HepG2 (cell line): Measurements from ENCODE around the gene SNCA. TPM values are rescaled to one million over a fixed set of nuclear protein-coding genes. Genes with fewer than 3 reads are reported as not detected.

Experiments used
- ATAC-seq: fragments of 200-7000 bp; cut with Tn5 transposase; 3 replicates; pipeline ENCODE4 v1.9.1; 2020; ENCODE audit warnings: mild to moderate bottlenecking, moderate library complexity
- BruUV-seq: library from RNA; stranded (reverse); fragments of 400-500 nt; replicated peaks from 2 replicates; lab custom pipeline; 2021; lab: Mats Ljungman, UMichigan
- CTCF ChIA-PET: fragments of 300-600 bp; formaldehyde crosslinking; extraction: SDS; loops from one replicate; lab custom pipeline; 2021; ENCODE audit warnings: low total read pairs, inconsistent platforms, low intra/inter-chr PET ratio; lab: Yijun Ruan, JAX
- POLR2A ChIA-PET: fragments of 350-600 bp; sonication (Branson Sonifier 250); formaldehyde crosslinking; loops from one replicate; lab custom pipeline; 2020; ENCODE audit warnings: antibody characterized with exemption, inconsistent platforms; lab: Yijun Ruan, JAX
- DNase-seq: peaks from one replicate; pipeline ENCODE4 v3.0.0-alpha.2; 2015; ENCODE audit warnings: low spot score
- FAIRE-seq: peaks from 3 replicates; lab custom pipeline; 2011; peaks lifted over from hg19 to GRCh38; lab: Jason Lieb, UNC
- H2AFZ ChIP-seq: one replicate; pipeline ENCODE4 v1.6.1; 2011; ENCODE audit warnings: low read length, inconsistent platforms
- H3K27ac ChIP-seq: fragments of 300-600 bp; 3 replicates; pipeline ENCODE4 v1.8.0; 2011; ENCODE audit warnings: mixed run types, mild to moderate bottlenecking, mixed read lengths, low read length, inconsistent platforms; ENCODE audit not compliant: insufficient read depth; ENCODE audit errors: extremely low read length
- H3K27me3 ChIP-seq, 2 experiments: fragments of 200-600 bp in 1 of 2; 2 replicates in 1 of 2; 3 replicates in 1 of 2; pipeline versions ENCODE4 v1.6.0 to v1.8.0; 2011; ENCODE audit warnings: low read length in 2 of 2, mild to moderate bottlenecking in 2 of 2, moderate library complexity in 2 of 2, inconsistent platforms in 1 of 2; ENCODE audit not compliant: insufficient read depth in 2 of 2, control insufficient read depth in 1 of 2
- H3K36me3 ChIP-seq, 2 experiments: fragments of 200-600 bp in 1 of 2; replicated peaks in 1 of 2; 2 replicates in 1 of 2; 3 replicates in 1 of 2; pipeline versions ENCODE4 v1.5.1 to v1.8.0; 2011; ENCODE audit warnings: low read length in 2 of 2, inconsistent platforms in 1 of 2; ENCODE audit not compliant: insufficient read depth in 2 of 2, control insufficient read depth in 1 of 2
- H3K4me1 ChIP-seq: 2 replicates; pipeline ENCODE4 v1.5.1; 2012; ENCODE audit warnings: low read length, inconsistent platforms; ENCODE audit not compliant: insufficient read depth
- H3K4me2 ChIP-seq: 2 replicates; pipeline ENCODE4 v1.6.0; 2011; ENCODE audit warnings: low read depth, low read length, inconsistent platforms
- H3K4me3 ChIP-seq, 3 experiments: fragments of 200-600 bp in 1 of 3; sonication (generic), shearing (Covaris generic) in 1 of 3; replicated peaks in 1 of 3; 2 replicates each; pipeline ENCODE4 v1.5.1; 2011 to 2016; ENCODE audit warnings: low read length in 3 of 3, inconsistent platforms in 2 of 3, low read depth in 2 of 3, mild to moderate bottlenecking in 2 of 3, control low read depth in 1 of 3, mixed read lengths in 1 of 3; ENCODE audit not compliant: insufficient read depth in 1 of 3
- H3K79me2 ChIP-seq: one replicate; pipeline ENCODE4 v1.6.1; 2011; ENCODE audit warnings: low read length, inconsistent platforms; ENCODE audit not compliant: insufficient read depth
- H3K9ac ChIP-seq: 2 replicates; pipeline ENCODE4 v1.6.0; 2011; ENCODE audit warnings: mild to moderate bottlenecking, low read depth, low read length, inconsistent platforms; ENCODE audit not compliant: insufficient read depth
- H3K9me3 ChIP-seq: 2 replicates; pipeline ENCODE4 v1.5.1; 2012; ENCODE audit warnings: mild to moderate bottlenecking, low read length
- H4K20me1 ChIP-seq: 2 replicates; pipeline ENCODE4 v1.6.0; 2011; ENCODE audit warnings: inconsistent platforms, mild to moderate bottlenecking, low read length, moderate library complexity; ENCODE audit not compliant: insufficient read depth
- ATF7 ChIP-seq, 2 experiments: fragments of 450-650 bp in 1 of 2; sonication (generic) in 1 of 2; formaldehyde crosslinking in 1 of 2; IDR thresholded peaks; 2 replicates each; pipeline versions ENCODE4 v1.4.0 to v1.6.1; 2016 to 2020; ENCODE audit warnings: antibody characterized with exemption in 1 of 2, mild to moderate bottlenecking in 1 of 2, missing genetic modification reagents in 1 of 2
- CHD2 ChIP-seq: IDR thresholded peaks from 2 replicates; pipeline ENCODE4 v1.6.1; 2011; ENCODE audit warnings: low read depth, low read length, improper control_type of control experiment
- ETV6 ChIP-seq: sonication (generic); formaldehyde crosslinking; conservative IDR thresholded peaks from 2 replicates; pipeline ENCODE4 v1.4.0; 2020; ENCODE audit warnings: missing genetic modification reagents
- KLF9 ChIP-seq: IDR thresholded peaks from 2 replicates; pipeline ENCODE4 v1.6.1; 2016; ENCODE audit warnings: low read depth
- MLLT10 ChIP-seq: sonication (generic); formaldehyde crosslinking; IDR thresholded peaks from 2 replicates; pipeline ENCODE4 v1.4.0; 2020; ENCODE audit warnings: missing genetic modification reagents
- PRMT3 ChIP-seq: sonication (generic); formaldehyde crosslinking; IDR thresholded peaks from 2 replicates; pipeline ENCODE4 v1.8.1; 2022; ENCODE audit warnings: low read depth, mild to moderate bottlenecking, moderate library complexity, missing genetic modification reagents, borderline replicate concordance
- ZBTB44 ChIP-seq: sonication (generic); formaldehyde crosslinking; IDR thresholded peaks from 2 replicates; pipeline ENCODE4 v1.4.0; 2020; ENCODE audit warnings: missing genetic modification reagents
- ZNF496 ChIP-seq: sonication (generic); formaldehyde crosslinking; IDR thresholded peaks from 2 replicates; pipeline ENCODE4 v1.8.1; 2023; ENCODE audit warnings: mild to moderate bottlenecking, moderate library complexity, missing genetic modification reagents; ENCODE audit not compliant: insufficient replicate concordance
- ZNF546 ChIP-seq: sonication (generic); formaldehyde crosslinking; conservative IDR thresholded peaks from 2 replicates; pipeline ENCODE4 v1.8.1; 2023; ENCODE audit warnings: mild to moderate bottlenecking, missing genetic modification reagents
- whole genome bisulfite sequencing: methylation state at CpG from one replicate; pipeline ENCODE4 v1.1.6; 2017; ENCODE audit warnings: low lambda C conversion rate; 5-methylcytosine and 5-hydroxymethylcytosine counted together
- in situ Hi-C: cut with HindIII; loops from 2 replicates; pipeline ENCODE4 v1.10.0; 2017; ENCODE audit warnings: low pct_unique_long_range_greater_than_20kb; ENCODE audit not compliant: extremely low pct_ligation_motif_present
- intact Hi-C: fragments of 100-400 bp; cut with micrococcal nuclease; formaldehyde crosslinking; loops from one replicate; pipeline ENCODE4 v1.10.0; 2022; ENCODE audit not compliant: unreplicated experiment
- polyA plus RNA-seq, 8 experiments: library from polyadenylated mRNA; depleted of rRNA in 3 of 8; stranded (reverse) in 7 of 8; unstranded in 1 of 8; fragments of >200 nt; fragmentation: Illumina TruSeq in 4 of 8; extraction: Trizol in 4 of 8; gene quantifications; 2 replicates each; pipeline versions ENCODE4 v1.2.1 to v1.2.3, GENCODE V29; 2011 to 2016; ENCODE audit warnings: low read depth in 4 of 8, missing spikeins in 1 of 8, mixed read lengths in 1 of 8; ENCODE audit not compliant: insufficient read depth in 1 of 8
- total RNA-seq, 5 experiments: library from RNA; depleted of rRNA; stranded (reverse); fragments of >200 nt; fragmentation: Illumina TruSeq; extraction: Trizol; gene quantifications; 2 replicates each; pipeline ENCODE4 v1.2.3, GENCODE V29; 2016; ENCODE audit warnings: low read depth in 1 of 5
- TF ChIP-seq, protein P1 (sequence below): sonication (generic); formaldehyde crosslinking; IDR thresholded peaks from 2 replicates; pipeline ENCODE4 v1.4.0; 2020; ENCODE audit warnings: missing genetic modification reagents; ENCODE audit errors: not compliant biosample characterization

The SNCA gene
- total and polyA plus RNA-seq, 2 of the 13 experiments (the other 11 are each of a cell fraction or from before 2014, with no cell fraction given) = not detected

GRCh38 chr4:89715631-89716030 lies 121.3 kb downstream of the SNCA start:
- ChIA-PET CTCF (no interaction called here), POLR2A (no interaction called here)
- FAIRE-seq (no peak), DNase-seq (no peak), ATAC-seq (no peak)
- Histone ChIP-seq H3K4me3 (no peak overlapping the region), H3K4me1 (no peaks in the 10 kb centered on the region), H4K20me1 (no peaks in the 10 kb centered on the region), H2AFZ (no peak overlapping the region), H3K79me2 (no peaks in the 10 kb centered on the region), H3K9me3 (no peaks in the 10 kb centered on the region), H3K27me3 (no peaks in the 10 kb centered on the region), H3K36me3 (no peaks in the 10 kb centered on the region), H3K9ac (no peak overlapping the region), H3K27ac (no peak overlapping the region), H3K4me2 (no peak overlapping the region)
- WGBS = 94% methylated on average over 1 of the region's 1 CpG
- in situ Hi-C loops = no loop called here
- BruUV-seq = no TSS peak
- intact Hi-C loops = no loop called here
- no peak for TF ChIP-seq ZNF546 (CRISPR knock-in tag)
- TF ChIP-seq ZBTB44 = no peak
- TF ChIP-seq ZNF496 (CRISPR knock-in tag) = no peak
- TF ChIP-seq MLLT10 (CRISPR knock-in tag) = no peak
- no peak for TF ChIP-seq ATF7 (IDR thresholded peaks at IDR 0.05)
- no peak for TF ChIP-seq ATF7 (CRISPR knock-in tag; IDR thresholded peaks at IDR 0.05)
- TF ChIP-seq KLF9 (CRISPR knock-in tag) = no peak
- no peak for TF ChIP-seq PRMT3 (CRISPR knock-in tag)
- no peak for TF ChIP-seq CHD2
- TF ChIP-seq ETV6 (CRISPR knock-in tag) = no peak
- TF ChIP-seq, protein P1, sequence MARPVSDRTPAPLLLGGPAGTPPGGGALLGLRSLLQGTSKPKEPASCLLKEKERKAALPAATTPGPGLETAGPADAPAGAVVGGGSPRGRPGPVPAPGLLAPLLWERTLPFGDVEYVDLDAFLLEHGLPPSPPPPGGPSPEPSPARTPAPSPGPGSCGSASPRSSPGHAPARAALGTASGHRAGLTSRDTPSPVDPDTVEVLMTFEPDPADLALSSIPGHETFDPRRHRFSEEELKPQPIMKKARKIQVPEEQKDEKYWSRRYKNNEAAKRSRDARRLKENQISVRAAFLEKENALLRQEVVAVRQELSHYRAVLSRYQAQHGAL (CRISPR knock-in tag) = no peak
